HepG2 (cell line): ENCODE results near the gene C20orf144. TPM values are rescaled to one million over a fixed set of nuclear protein-coding genes. Genes with fewer than 3 reads are reported as not detected.

ENCODE experiments used
- DNMT1 ChIP-seq: sonication (generic); formaldehyde crosslinking; IDR thresholded peaks from 2 replicates; pipeline ENCODE4 v1.5.1; 2020; ENCODE audit warnings: mild to moderate bottlenecking, missing genetic modification reagents
- GTF2F1 ChIP-seq: fragments of 150-350 bp; IDR thresholded peaks from 2 replicates; pipeline ENCODE4 v1.6.1; 2014; ENCODE audit warnings: low read length
- HDAC2 ChIP-seq: sonication (generic); formaldehyde crosslinking; IDR thresholded peaks from 2 replicates; pipeline ENCODE4 v1.4.0; 2020; ENCODE audit warnings: missing genetic modification reagents
- KDM5B ChIP-seq: sonication (generic); formaldehyde crosslinking; IDR thresholded peaks from 2 replicates; pipeline ENCODE4 v1.4.0; 2020; ENCODE audit warnings: missing genetic modification reagents, mild to moderate bottlenecking, borderline replicate concordance
- NFE2L1 ChIP-seq: sonication (generic); formaldehyde crosslinking; IDR thresholded peaks from 2 replicates; pipeline ENCODE4 v1.4.0; 2020; ENCODE audit warnings: missing genetic modification reagents, mild to moderate bottlenecking, borderline replicate concordance
- RFX5 ChIP-seq: IDR thresholded peaks from 2 replicates; pipeline ENCODE4 v1.6.1; 2011; ENCODE audit warnings: low read depth, low read length, improper control_type of control experiment
- ZBTB44 ChIP-seq: sonication (generic); formaldehyde crosslinking; IDR thresholded peaks from 2 replicates; pipeline ENCODE4 v1.4.0; 2020; ENCODE audit warnings: missing genetic modification reagents
- ZBTB46 ChIP-seq: sonication (generic); formaldehyde crosslinking; IDR thresholded peaks from 2 replicates; pipeline ENCODE4 v1.4.0; 2020; ENCODE audit warnings: mild to moderate bottlenecking, missing genetic modification reagents, borderline replicate concordance
- ZFAT ChIP-seq: sonication (generic); formaldehyde crosslinking; conservative IDR thresholded peaks from 2 replicates; pipeline ENCODE4 v1.8.1; 2023; ENCODE audit warnings: missing genetic modification reagents, inconsistent platforms
- ZNF10 ChIP-seq: sonication (generic); formaldehyde crosslinking; IDR thresholded peaks from 2 replicates; pipeline ENCODE4 v1.4.0; 2020; ENCODE audit warnings: mild to moderate bottlenecking, low read depth, missing genetic modification reagents, borderline replicate concordance
- ZNF326 ChIP-seq: sonication (generic); formaldehyde crosslinking; IDR thresholded peaks from 2 replicates; pipeline ENCODE4 v1.4.0; 2020; ENCODE audit warnings: missing genetic modification reagents, borderline replicate concordance
- ZNF570 ChIP-seq: sonication (generic); formaldehyde crosslinking; IDR thresholded peaks from 2 replicates; pipeline ENCODE4 v1.4.0; 2020; ENCODE audit warnings: mild to moderate bottlenecking, missing genetic modification reagents, borderline replicate concordance
- ZNF839 ChIP-seq: sonication (generic); formaldehyde crosslinking; IDR thresholded peaks from 2 replicates; pipeline ENCODE4 v1.4.0; 2020; ENCODE audit warnings: missing genetic modification reagents, mild to moderate bottlenecking, borderline replicate concordance
- polyA plus RNA-seq, 8 experiments: library from polyadenylated mRNA; depleted of rRNA in 3 of 8; stranded (reverse) in 7 of 8; unstranded in 1 of 8; fragments of >200 nt; fragmentation: Illumina TruSeq in 4 of 8; extraction: Trizol in 4 of 8; gene quantifications; 2 replicates each; pipeline versions ENCODE4 v1.2.1 to v1.2.3, GENCODE V29; 2011 to 2016; ENCODE audit warnings: low read depth in 4 of 8, missing spikeins in 1 of 8, mixed read lengths in 1 of 8; ENCODE audit not compliant: insufficient read depth in 1 of 8
- total RNA-seq, 5 experiments: library from RNA; depleted of rRNA; stranded (reverse); fragments of >200 nt; fragmentation: Illumina TruSeq; extraction: Trizol; gene quantifications; 2 replicates each; pipeline ENCODE4 v1.2.3, GENCODE V29; 2016; ENCODE audit warnings: low read depth in 1 of 5
- TF ChIP-seq, protein P1 (sequence below): sonication (generic); formaldehyde crosslinking; IDR thresholded peaks from 2 replicates; pipeline ENCODE4 v1.8.0; 2022; ENCODE audit warnings: mild to moderate bottlenecking, missing genetic modification reagents; ENCODE audit not compliant: insufficient replicate concordance
- TF ChIP-seq, protein P2 (sequence below): IDR thresholded peaks from 2 replicates; pipeline ENCODE4 v1.6.1; 2012; ENCODE audit warnings: inconsistent platforms
- TF ChIP-seq, protein P3 (sequence below): IDR thresholded peaks from 2 replicates; pipeline ENCODE4 v1.6.1; 2018; ENCODE audit warnings: missing genetic modification reagents, mild to moderate bottlenecking, missing compliant biosample characterization
- TF ChIP-seq, protein P4 (sequence below): sonication (generic); formaldehyde crosslinking; IDR thresholded peaks from 2 replicates; pipeline ENCODE4 v1.4.0; 2020; ENCODE audit warnings: mild to moderate bottlenecking, low read depth, missing genetic modification reagents

Gene C20orf144
- total and polyA plus RNA-seq, 2 of the 13 experiments (the other 11 are each of a cell fraction or from before 2014, with no cell fraction given), result 0.09 to 0.16 TPM

DNA sequence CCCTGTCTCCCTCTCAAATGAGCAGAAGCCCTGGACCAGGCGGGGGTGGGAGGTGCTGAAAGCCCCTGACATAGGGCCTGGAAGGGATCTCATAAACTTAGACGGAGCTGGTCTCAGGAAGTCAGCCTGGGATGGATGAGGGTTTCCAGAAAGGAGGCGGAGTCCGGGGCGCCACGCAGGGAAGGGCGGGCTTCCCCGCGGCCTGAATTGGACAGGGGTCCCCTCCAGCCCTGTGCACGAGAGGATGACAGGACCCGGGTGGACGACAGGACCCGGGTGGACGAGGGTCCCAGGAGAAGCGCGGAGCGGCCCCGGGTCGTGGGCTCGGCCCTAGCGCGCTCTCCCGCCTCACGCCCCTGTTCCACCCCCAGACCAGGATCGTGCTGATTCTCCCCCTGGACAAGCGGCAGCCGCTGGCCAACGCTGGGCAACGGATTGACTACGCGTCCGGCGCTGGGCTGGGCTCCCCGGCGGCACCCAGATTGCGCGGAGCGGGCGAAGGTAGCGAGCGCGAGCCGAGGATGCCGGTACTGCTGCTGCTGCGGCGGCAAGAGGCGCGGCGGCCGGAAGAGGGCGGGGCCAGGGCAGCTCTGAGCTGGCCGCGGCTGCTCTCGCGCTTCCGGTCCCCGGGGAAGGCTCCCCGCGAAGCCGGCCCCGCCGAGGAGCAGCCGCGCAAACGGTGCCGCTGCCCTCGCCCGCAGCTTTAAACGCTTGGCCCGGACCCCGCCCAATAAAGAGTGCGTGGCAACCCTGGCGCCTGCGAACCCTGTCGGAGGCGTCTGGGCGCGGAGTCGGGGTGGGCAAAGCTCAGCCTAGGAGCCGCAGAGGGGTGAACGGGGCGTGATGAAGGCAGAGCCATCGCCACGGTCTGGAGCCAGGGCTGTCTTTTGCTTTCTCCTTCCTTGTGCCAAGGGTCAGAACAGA lies 1.3 kb downstream of the C20orf144 start (continued):
- TF ChIP-seq, protein P1, sequence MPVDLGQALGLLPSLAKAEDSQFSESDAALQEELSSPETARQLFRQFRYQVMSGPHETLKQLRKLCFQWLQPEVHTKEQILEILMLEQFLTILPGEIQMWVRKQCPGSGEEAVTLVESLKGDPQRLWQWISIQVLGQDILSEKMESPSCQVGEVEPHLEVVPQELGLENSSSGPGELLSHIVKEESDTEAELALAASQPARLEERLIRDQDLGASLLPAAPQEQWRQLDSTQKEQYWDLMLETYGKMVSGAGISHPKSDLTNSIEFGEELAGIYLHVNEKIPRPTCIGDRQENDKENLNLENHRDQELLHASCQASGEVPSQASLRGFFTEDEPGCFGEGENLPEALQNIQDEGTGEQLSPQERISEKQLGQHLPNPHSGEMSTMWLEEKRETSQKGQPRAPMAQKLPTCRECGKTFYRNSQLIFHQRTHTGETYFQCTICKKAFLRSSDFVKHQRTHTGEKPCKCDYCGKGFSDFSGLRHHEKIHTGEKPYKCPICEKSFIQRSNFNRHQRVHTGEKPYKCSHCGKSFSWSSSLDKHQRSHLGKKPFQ (CRISPR knock-in tag), result peak; percentile 91
- TF ChIP-seq ZBTB44 (CRISPR knock-in tag) (no peak), ZBTB46 (no peak; the same call in 1 of the 2 replicates), GTF2F1 (no peak), KDM5B (CRISPR knock-in tag) (peak; percentile 99), HDAC2 (CRISPR knock-in tag) (peak; percentile 63; the same call in 1 of the 2 replicates), RFX5 (no peak), ZNF10 (CRISPR knock-in tag) (no peak), ZNF570 (CRISPR knock-in tag) (peak; percentile 15), ZFAT (peak; percentile 79; the same call in 1 of the 2 replicates), DNMT1 (peak; percentile 95; the same call in 1 of the 2 replicates), ZNF326 (CRISPR knock-in tag) (peak; percentile 97; the same call in 1 of the 2 replicates), NFE2L1 (CRISPR knock-in tag) (no peak; the same call in none of the 2 replicates), ZNF839 (CRISPR knock-in tag) (no peak)
- TF ChIP-seq, protein P2, sequence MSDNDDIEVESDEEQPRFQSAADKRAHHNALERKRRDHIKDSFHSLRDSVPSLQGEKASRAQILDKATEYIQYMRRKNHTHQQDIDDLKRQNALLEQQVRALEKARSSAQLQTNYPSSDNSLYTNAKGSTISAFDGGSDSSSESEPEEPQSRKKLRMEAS, result peak; percentile 84
- TF ChIP-seq, protein P3, sequence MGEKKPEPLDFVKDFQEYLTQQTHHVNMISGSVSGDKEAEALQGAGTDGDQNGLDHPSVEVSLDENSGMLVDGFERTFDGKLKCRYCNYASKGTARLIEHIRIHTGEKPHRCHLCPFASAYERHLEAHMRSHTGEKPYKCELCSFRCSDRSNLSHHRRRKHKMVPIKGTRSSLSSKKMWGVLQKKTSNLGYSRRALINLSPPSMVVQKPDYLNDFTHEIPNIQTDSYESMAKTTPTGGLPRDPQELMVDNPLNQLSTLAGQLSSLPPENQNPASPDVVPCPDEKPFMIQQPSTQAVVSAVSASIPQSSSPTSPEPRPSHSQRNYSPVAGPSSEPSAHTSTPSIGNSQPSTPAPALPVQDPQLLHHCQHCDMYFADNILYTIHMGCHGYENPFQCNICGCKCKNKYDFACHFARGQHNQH (CRISPR knock-in tag), result peak; percentile 87
- TF ChIP-seq, protein P4, sequence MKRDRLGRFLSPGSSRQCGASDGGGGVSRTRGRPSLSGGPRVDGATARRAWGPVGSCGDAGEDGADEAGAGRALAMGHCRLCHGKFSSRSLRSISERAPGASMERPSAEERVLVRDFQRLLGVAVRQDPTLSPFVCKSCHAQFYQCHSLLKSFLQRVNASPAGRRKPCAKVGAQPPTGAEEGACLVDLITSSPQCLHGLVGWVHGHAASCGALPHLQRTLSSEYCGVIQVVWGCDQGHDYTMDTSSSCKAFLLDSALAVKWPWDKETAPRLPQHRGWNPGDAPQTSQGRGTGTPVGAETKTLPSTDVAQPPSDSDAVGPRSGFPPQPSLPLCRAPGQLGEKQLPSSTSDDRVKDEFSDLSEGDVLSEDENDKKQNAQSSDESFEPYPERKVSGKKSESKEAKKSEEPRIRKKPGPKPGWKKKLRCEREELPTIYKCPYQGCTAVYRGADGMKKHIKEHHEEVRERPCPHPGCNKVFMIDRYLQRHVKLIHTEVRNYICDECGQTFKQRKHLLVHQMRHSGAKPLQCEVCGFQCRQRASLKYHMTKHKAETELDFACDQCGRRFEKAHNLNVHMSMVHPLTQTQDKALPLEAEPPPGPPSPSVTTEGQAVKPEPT, result no peak
